ENCODE data around the gene TXNDC15. TPM values are rescaled to one million over a fixed set of nuclear protein-coding genes. Genes with fewer than 3 reads are reported as not detected.

The TXNDC15 gene, protein sequence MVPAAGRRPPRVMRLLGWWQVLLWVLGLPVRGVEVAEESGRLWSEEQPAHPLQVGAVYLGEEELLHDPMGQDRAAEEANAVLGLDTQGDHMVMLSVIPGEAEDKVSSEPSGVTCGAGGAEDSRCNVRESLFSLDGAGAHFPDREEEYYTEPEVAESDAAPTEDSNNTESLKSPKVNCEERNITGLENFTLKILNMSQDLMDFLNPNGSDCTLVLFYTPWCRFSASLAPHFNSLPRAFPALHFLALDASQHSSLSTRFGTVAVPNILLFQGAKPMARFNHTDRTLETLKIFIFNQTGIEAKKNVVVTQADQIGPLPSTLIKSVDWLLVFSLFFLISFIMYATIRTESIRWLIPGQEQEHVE
- 31.3 and 31.7 TPM in 2 replicates for total RNA-seq (2021)
- long read RNA-seq, transcript TXNDC15-201 (5 exons, 3,548 nt): major isoform, 91 of 130 reads
- long read RNA-seq, partial matches to known transcripts: 0 of 130 reads
- long read RNA-seq, other reads (novel, unspliced or antisense): 37 of 130 reads

DNA sequence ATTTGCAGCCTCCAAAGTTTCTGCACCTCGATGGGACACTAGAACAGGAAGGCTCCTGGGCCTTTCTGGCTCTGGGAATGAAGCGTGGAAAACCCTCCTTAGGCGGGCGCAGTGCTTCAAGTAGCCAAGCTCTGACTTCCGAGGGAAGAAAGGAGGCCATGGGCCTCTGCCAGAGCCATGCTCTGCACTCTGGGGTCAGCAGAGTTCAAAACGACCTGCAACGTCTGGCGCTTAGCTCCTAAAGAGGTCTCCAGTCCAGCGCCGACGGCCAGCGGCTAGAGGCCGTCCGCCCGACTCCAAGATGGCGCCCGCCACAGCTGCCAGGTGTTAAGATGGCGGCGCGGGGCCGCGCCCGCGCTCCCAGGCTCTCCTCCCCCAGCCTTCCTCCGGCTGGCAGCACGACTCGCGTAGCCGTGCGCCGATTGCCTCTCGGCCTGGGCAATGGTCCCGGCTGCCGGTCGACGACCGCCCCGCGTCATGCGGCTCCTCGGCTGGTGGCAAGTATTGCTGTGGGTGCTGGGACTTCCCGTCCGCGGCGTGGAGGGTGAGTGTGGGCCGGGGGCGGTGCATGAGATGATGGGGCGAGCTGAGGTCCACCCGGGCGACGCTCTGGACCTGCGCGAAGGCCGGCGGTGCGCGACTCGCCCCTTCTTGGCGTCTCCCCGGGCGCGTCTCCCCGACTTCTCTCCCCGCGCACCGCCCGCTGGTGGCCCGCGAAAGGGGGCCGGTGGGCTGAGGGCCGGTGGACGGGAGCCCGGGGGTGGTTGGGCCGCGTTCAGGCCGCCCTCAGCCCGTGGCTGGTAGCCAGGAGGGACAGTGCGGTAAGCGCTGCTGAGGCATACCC, at the start of gene TXNDC15:
Gene TXNDC15, plus strand, starts transcription at position 385 of the 844 bp plus-strand sequence. Its CDS starts 57 bp downstream, at position 442.
- Histone ChIP-seq H3K4ac (ENCODE audit: low read depth, low read length) (no peak within 1 kb of the TSS), H4K91ac (ENCODE audit: insufficient read length, low read depth, low read length) (no peak within 1 kb of the TSS), H3K23me2 (ENCODE audit: insufficient read length, low read depth, low read length, poor library complexity, severe bottlenecking) (peaks cover 6% of the 10 kb centered on the region), H3K79me2 (ENCODE audit: insufficient read depth, low read length) (no peaks in the 10 kb centered on the region), H4K20me1 (ENCODE audit: control insufficient read depth, insufficient read depth, insufficient read length) (no peaks in the 10 kb centered on the region), H3K9ac (ENCODE audit: extremely low read depth, insufficient read length, low read length) (peak within 1 kb of the TSS; percentile 72), H3K23ac (ENCODE audit: insufficient read length, low read depth, low read length) (no peak within 1 kb of the TSS), H3K27ac (ENCODE audit: insufficient read length, low read depth, low read length) (peak within 1 kb of the TSS; percentile 7), H2AFZ (ENCODE audit: low read length) (peak within 1 kb of the TSS; percentile 87), H3K4me2 (ENCODE audit: insufficient read depth, insufficient read length, low read length) (peak within 1 kb of the TSS; percentile 60), H2BK15ac (ENCODE audit: low read depth, low read length) (no peak within 1 kb of the TSS), H3K79me1 (ENCODE audit: insufficient read depth, low read depth, low read length, poor library complexity, severe bottlenecking) (no peaks in the 10 kb centered on the region), H2BK5ac (ENCODE audit: insufficient read length, low read length) (no peak within 1 kb of the TSS), H2AK5ac (ENCODE audit: insufficient read length, low read length) (no peak within 1 kb of the TSS), H3K14ac (ENCODE audit: insufficient read depth, low read length) (peak within 1 kb of the TSS; percentile 95), H3K18ac (ENCODE audit: insufficient read length, low read depth, low read length) (peak within 1 kb of the TSS; percentile 96), H3K56ac (ENCODE audit: insufficient read length, low read depth, low read length) (no peak within 1 kb of the TSS), H4K8ac (replicated peaks; ENCODE audit: insufficient read length, low read depth, low read length) (peak within 1 kb of the TSS; percentile 8), H2BK12ac (ENCODE audit: insufficient read length, low read depth, low read length) (no peak within 1 kb of the TSS), H2BK20ac (ENCODE audit: low read depth, low read length, poor library complexity, severe bottlenecking) (no peak within 1 kb of the TSS), H2BK120ac (ENCODE audit: low read depth, low read length, poor library complexity, severe bottlenecking) (no peak within 1 kb of the TSS), H4K5ac (ENCODE audit: insufficient read length, low read depth, low read length) (no peak within 1 kb of the TSS), H3T11ph (ENCODE audit: low read length) (no peak within 1 kb of the TSS), H3K9me3 (ENCODE audit: control insufficient read depth, low read depth, low read length) (no peaks in the 10 kb centered on the region), H3K4me1 (ENCODE audit: insufficient read depth, low read length) (no peaks in the 10 kb centered on the region), H3K27me3 (ENCODE audit: insufficient read depth, low read length) (no peaks in the 10 kb centered on the region)
- peak; percentile 91 for DNase-seq
- peak within 1 kb of the TSS; percentile 89 to 92 for H3K4me3 Mint-ChIP-seq
- WGBS (ENCODE audit: extremely low coverage, insufficient read length, low lambda C conversion rate): no CpG with 5 or more reads among the region's 79 CpGs
- TF ChIP-seq, protein P1, sequence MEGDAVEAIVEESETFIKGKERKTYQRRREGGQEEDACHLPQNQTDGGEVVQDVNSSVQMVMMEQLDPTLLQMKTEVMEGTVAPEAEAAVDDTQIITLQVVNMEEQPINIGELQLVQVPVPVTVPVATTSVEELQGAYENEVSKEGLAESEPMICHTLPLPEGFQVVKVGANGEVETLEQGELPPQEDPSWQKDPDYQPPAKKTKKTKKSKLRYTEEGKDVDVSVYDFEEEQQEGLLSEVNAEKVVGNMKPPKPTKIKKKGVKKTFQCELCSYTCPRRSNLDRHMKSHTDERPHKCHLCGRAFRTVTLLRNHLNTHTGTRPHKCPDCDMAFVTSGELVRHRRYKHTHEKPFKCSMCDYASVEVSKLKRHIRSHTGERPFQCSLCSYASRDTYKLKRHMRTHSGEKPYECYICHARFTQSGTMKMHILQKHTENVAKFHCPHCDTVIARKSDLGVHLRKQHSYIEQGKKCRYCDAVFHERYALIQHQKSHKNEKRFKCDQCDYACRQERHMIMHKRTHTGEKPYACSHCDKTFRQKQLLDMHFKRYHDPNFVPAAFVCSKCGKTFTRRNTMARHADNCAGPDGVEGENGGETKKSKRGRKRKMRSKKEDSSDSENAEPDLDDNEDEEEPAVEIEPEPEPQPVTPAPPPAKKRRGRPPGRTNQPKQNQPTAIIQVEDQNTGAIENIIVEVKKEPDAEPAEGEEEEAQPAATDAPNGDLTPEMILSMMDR (conservative IDR thresholded peaks at IDR 0.05): no peak
- peak within 1 kb of the TSS; percentile 72 to 96 (median 83); a peak in 6 of 7 replicates for H3K27ac Mint-ChIP-seq
- H3K27me3 Mint-ChIP-seq (ENCODE audit: low read depth): no peaks in the 10 kb centered on the region
- peaks cover 0 to 3% (median 1%) of the 10 kb centered on the region in 3 experiments; a peak in 3 of 7 replicates for H3K36me3 Mint-ChIP-seq (ENCODE audit: insufficient read depth in 1 of 3, low read depth in 3 of 3)
- H3K9me3 Mint-ChIP-seq: no peaks in the 10 kb centered on the region
- peaks cover 17% of the 10 kb centered on the region in 2 experiments for H3K4me1 Mint-ChIP-seq
